Sigmoid colon (tissue), 7 donors: ENCODE data around the gene PATL2. TPM values are rescaled to one million over a fixed set of nuclear protein-coding genes. Genes with fewer than 3 reads are reported as not detected.
"Not testable (repeated sequence)": the region's sequence is repeated elsewhere in the genome, so short reads cannot be mapped to it uniquely, and the experiment has no call there.

Source experiments
- DNase-seq: peaks from one replicate; pipeline ENCODE4 v3.0.0-alpha.2; 2019
- H3K27ac ChIP-seq, 4 donors: fragments of 200-600 bp; sonication (generic); one replicate each; pipeline ENCODE4 v1.5.1; 2016 to 2019; ENCODE audit warnings: mild to moderate bottlenecking in 1 of 4
- H3K27me3 ChIP-seq, 3 donors: fragments of 200-600 bp; sonication (generic); one replicate each; pipeline ENCODE4 v1.5.1; 2019; ENCODE audit warnings: mild to moderate bottlenecking in 1 of 3
- H3K36me3 ChIP-seq, 4 donors: fragments of 200-600 bp; sonication (generic); one replicate each; pipeline ENCODE4 v1.5.1; 2016 to 2019
- H3K4me1 ChIP-seq, 4 donors: fragments of 200-600 bp; sonication (generic); one replicate each; pipeline ENCODE4 v1.5.1; 2017 to 2019
- H3K4me3 ChIP-seq, 4 donors: fragments of 200-600 bp; sonication (generic); one replicate each; pipeline ENCODE4 v1.5.1; 2017 to 2019; ENCODE audit warnings: mild to moderate bottlenecking in 2 of 4, moderate library complexity in 1 of 4
- H3K9me3 ChIP-seq, 4 donors: fragments of 200-600 bp in 3 of 4; sonication (generic) in 3 of 4; one replicate each; pipeline versions ENCODE4 v1.5.1 to v1.6.1; 2013 to 2019
- EP300 ChIP-seq, 4 donors: sonication (generic); formaldehyde crosslinking; IDR thresholded peaks; one replicate each; pipeline ENCODE4 v1.6.1; 2017; ENCODE audit warnings: antibody characterized with exemption in 4 of 4
- POLR2A ChIP-seq, 2 donors: fragments of 450-650 bp; IDR thresholded peaks; one replicate each; pipeline ENCODE4 v1.6.1; 2016; ENCODE audit warnings: antibody characterized with exemption in 2 of 2, mild to moderate bottlenecking in 2 of 2, moderate library complexity in 2 of 2
- POLR2AphosphoS5 ChIP-seq, 4 donors: sonication (generic); formaldehyde crosslinking; IDR thresholded peaks; one replicate each; pipeline ENCODE4 v1.6.1; 2017; ENCODE audit warnings: antibody characterized with exemption in 4 of 4
- WGBS, 2 donors: extraction: QIAGEN DNeasy Blood & Tissue Kit; methylation state at CpG; one replicate each; pipeline ENCODE4 v1.1.7; 2013; 5-methylcytosine and 5-hydroxymethylcytosine counted together
- intact Hi-C: fragments of 100-400 bp; cut with DNase I; formaldehyde crosslinking; loops from one replicate; pipeline ENCODE4 v1.15.1; 2023
- polyA plus RNA-seq, 3 donors: library from polyadenylated mRNA; stranded (reverse); fragments of 200-250 nt; gene quantifications; one replicate each; pipeline ENCODE4 v1.2.3, GENCODE V29; 2013
- total RNA-seq, 4 donors: library from RNA; depleted of rRNA; stranded (reverse); fragments of >200 nt; gene quantifications; one replicate each; pipeline ENCODE4 v1.1.0, GENCODE V29; 2016
- TF ChIP-seq, protein P1 (sequence below), 4 experiments: fragments of 450-650 bp in 3 of 4; fragments of 200-600 bp in 1 of 4; IDR thresholded peaks; one replicate each; pipeline ENCODE4 v1.5.1; 2016 to 2019; ENCODE audit warnings: antibody characterized with exemption in 4 of 4, mild to moderate bottlenecking in 3 of 4, moderate library complexity in 2 of 4
- donor health status: healthy with polysubstance abuse.
- donor health status: Bipolar disorder and iron deficiency.
- donor health status: healthy.

The PATL2 gene
- total and polyA plus RNA-seq, 7 donors: 0.41 to 8.1 (median 0.91) TPM; not detected in 1

DNA sequence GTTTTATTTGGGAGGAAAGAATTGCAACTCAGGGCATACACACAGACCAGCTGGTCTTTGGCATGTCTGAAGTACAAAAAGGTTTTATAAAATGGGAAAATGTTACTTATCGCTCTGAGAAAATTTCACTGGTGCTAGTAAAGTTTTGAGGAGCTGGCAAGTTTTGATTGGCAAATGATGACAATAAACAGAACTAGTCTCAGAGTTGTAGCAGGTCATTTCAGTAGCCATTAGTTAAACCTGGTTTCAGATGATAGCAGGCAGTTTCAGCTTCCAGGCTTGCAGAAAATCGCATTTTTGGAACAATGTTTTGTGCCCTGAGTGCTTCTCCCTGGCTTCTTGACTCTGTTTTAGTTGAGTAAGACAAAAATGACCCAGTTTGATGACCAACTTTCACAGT is 10.9 kb upstream of the PATL2 start:
- no peaks in the 10 kb centered on the region for H3K27me3 ChIP-seq
- intact Hi-C loops: loop anchor here (10.0 kb wide), 1 partner anchor 297 kb away; the partner anchor contains the start of gene CTDSPL2
- no peak overlapping the region for H3K27ac ChIP-seq
- no peaks in the 10 kb centered on the region for H3K9me3 ChIP-seq
- TF ChIP-seq EP300 (IDR thresholded peaks at IDR 0.05) (no peak), POLR2AphosphoS5 (IDR thresholded peaks at IDR 0.05) (peak in 1 of 4 donors; percentile 16)
- H3K36me3 ChIP-seq: peaks cover 0 to 25% (median 22%) of the 10 kb centered on the region in 4 donors
- H3K4me1 ChIP-seq: peaks cover 0 to 11% (median 8%) of the 10 kb centered on the region in 4 donors
- no peak overlapping the region for H3K4me3 ChIP-seq
- no peak for DNase-seq
- 84 to 88% methylated on average over 2 of the region's 2 CpGs for WGBS, 2 donors

DNA sequence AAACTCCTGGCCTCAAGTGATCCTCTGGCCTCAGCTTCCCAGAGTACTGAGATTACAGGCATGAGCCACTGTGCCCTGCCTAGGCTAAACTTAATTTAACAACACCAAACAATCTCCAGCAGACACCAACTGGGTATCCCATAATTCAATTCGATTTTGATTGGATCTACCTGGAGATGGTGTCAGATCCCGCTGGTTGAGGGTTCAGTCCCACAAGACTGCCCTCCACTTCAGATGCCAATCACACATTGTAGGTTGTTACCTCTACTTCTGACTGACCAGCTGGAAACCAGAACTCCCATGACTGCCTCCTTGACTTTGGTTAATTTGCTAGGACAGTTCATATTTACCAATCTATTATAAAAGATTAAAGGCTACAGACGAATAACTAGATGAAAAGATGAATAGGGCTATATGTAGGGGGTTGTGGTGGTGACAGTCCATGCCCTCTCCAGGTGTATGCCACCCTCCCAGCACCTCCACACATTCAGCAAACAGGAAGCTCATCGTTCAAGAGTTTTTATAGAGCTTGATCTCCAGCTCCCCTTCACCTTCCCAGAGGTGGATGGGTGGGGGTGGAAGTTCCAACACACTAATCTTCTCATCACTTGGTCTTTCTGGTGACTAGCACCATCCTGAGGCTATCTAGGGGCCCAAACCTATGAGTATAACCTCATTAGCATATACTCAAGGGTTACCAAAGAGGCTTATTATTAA is 9.5 kb upstream of the PATL2 start:
- H3K27me3 ChIP-seq: no peaks in the 10 kb centered on the region
- DNase-seq: no peak
- H3K9me3 ChIP-seq: no peaks in the 10 kb centered on the region
- TF ChIP-seq POLR2A (IDR thresholded peaks at IDR 0.05) (no peak), POLR2AphosphoS5 (IDR thresholded peaks at IDR 0.05) (peak in 1 of 4 donors; percentile 4)
- no peak overlapping the region for H3K4me3 ChIP-seq
- H3K36me3 ChIP-seq: peaks cover 14 to 39% (median 36%) of the 10 kb centered on the region in 4 donors
- no peak overlapping the region for H3K27ac ChIP-seq
- intact Hi-C loops: loop anchor here (10.0 kb wide), 1 partner anchor 296 kb away; the partner anchor contains the start of gene CTDSPL2
- peaks cover 0 to 6% (median 2%) of the 10 kb centered on the region in 4 donors for H3K4me1 ChIP-seq
- WGBS, 2 donors: 58 to 69% methylated on average over 4 of the region's 4 CpGs

DNA sequence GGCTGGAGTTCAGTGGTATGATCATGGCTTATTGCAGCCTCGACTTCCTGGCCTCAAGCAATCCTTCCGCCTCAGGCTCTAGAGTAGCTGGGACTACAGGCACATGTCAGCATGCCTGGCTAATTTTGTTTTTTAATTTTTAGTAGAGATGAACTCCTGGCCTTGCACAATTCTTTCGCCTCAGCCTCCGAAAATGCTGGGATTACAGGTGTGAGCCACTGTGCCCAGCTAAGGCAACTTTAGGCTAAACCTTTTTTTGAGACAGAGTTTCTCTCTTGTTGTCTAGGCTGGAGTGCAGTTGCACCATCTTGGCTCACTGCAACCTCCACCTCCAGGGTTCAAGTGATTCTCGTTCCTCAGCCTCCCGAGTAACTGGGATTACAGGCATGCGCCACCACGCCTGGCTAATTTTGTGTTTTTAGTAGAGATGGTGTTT is 8.9 kb upstream of the PATL2 start:
- H3K4me3 ChIP-seq, H3K27me3 ChIP-seq, H3K9me3 ChIP-seq, DNase-seq: not testable (repeated sequence)
- intact Hi-C loops: loop anchor here (10.0 kb wide), 2 partner anchors 295 to 465 kb away; partner anchors contain the start of genes CTDSPL2 and SHF
- Histone ChIP-seq H3K36me3 (peaks cover 15 to 45% (median 40%) of the 10 kb centered on the region in 4 donors), H3K4me1 (peaks cover 0 to 12% (median 4%) of the 10 kb centered on the region in 4 donors), H3K27ac (peak overlapping the region in 1 of 4 donors; percentile 46)
- 80 to 84% methylated on average over 8 of the region's 8 CpGs for WGBS, 2 donors
- TF ChIP-seq POLR2AphosphoS5 (IDR thresholded peaks at IDR 0.05): peak in 1 of 4 donors; percentile 2

DNA sequence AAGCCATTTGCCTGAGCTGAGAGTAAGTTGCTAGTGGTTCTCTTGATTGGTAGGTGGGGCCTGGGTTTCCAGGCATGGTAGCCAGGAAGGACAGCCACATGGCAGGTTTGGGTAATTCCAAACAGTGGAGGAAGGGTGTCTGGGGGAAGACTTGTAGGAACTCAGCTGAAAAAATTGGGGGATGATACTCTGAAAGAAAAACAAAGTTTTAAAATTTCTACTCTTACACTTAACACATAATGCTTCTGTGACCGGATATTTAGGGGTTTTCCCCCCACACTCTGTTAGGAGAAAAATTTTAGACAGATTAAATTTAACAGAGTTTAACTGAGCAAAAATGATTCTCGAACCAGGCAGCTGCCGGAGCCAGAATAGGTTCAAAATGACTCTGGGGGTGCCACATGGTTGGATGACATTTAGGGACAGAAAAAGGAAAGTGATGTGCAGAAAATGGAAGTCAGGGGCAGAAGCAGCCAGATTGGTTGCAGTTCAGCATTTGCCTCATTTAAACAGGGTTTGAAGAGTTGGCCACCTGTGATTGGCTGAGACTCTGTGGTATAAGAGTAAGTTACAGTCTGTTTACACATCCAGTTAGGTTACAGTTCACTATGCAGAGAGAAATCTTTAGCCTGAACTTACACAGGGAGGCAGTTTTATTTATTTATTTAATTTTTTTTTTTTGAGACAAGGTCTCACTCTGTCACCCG is 8.3 kb upstream of the PATL2 start:
- peaks cover 0 to 17% (median 8%) of the 10 kb centered on the region in 4 donors for H3K4me1 ChIP-seq
- TF ChIP-seq, protein P1, sequence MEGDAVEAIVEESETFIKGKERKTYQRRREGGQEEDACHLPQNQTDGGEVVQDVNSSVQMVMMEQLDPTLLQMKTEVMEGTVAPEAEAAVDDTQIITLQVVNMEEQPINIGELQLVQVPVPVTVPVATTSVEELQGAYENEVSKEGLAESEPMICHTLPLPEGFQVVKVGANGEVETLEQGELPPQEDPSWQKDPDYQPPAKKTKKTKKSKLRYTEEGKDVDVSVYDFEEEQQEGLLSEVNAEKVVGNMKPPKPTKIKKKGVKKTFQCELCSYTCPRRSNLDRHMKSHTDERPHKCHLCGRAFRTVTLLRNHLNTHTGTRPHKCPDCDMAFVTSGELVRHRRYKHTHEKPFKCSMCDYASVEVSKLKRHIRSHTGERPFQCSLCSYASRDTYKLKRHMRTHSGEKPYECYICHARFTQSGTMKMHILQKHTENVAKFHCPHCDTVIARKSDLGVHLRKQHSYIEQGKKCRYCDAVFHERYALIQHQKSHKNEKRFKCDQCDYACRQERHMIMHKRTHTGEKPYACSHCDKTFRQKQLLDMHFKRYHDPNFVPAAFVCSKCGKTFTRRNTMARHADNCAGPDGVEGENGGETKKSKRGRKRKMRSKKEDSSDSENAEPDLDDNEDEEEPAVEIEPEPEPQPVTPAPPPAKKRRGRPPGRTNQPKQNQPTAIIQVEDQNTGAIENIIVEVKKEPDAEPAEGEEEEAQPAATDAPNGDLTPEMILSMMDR (IDR thresholded peaks at IDR 0.05): no peak
- no peak for TF ChIP-seq POLR2AphosphoS5 (IDR thresholded peaks at IDR 0.05)
- TF ChIP-seq EP300 (IDR thresholded peaks at IDR 0.05): no peak
- no peak for TF ChIP-seq POLR2A (IDR thresholded peaks at IDR 0.05)
- H3K9me3 ChIP-seq: no peaks in the 10 kb centered on the region
- no peaks in the 10 kb centered on the region for H3K27me3 ChIP-seq
- H3K36me3 ChIP-seq: peaks cover 15 to 46% (median 40%) of the 10 kb centered on the region in 4 donors
- H3K4me3 ChIP-seq: no peak overlapping the region
- intact Hi-C loops: loop anchor here (10.0 kb wide), 1 partner anchor 465 kb away; the partner anchor contains the start of gene SHF
- peak overlapping the region in 3 of 4 donors; percentile 1 to 46 (median 3) for H3K27ac ChIP-seq
- 48 to 62% methylated on average over 4 of the region's 4 CpGs for WGBS, 2 donors
- no peak for DNase-seq

DNA sequence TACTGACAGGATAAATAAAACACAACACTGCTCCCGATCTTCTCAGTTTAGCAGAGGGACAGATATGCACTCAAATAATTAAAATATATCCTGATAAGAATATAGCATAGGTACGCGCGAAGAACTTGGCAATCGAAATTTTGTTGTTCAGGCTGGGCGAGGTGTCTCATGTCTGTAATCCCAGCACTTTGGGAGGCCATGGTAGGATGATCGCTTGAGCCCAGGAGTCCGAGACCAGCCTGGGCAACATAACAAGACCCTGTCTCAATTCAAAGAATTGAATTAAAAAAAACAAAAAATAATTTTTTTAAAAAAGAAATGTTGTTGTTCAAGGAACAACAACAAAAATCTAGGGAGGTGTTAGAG is 7.8 kb upstream of the PATL2 start:
- no peak overlapping the region for H3K4me3 ChIP-seq
- 87 to 89% methylated on average over 8 of the region's 8 CpGs for WGBS, 2 donors
- H3K27me3 ChIP-seq: no peaks in the 10 kb centered on the region
- no peak for TF ChIP-seq EP300 (IDR thresholded peaks at IDR 0.05)
- no peak for TF ChIP-seq POLR2A (IDR thresholded peaks at IDR 0.05)
- TF ChIP-seq, protein P1 (IDR thresholded peaks at IDR 0.05): no peak
- TF ChIP-seq POLR2AphosphoS5 (IDR thresholded peaks at IDR 0.05): no peak
- H3K36me3 ChIP-seq: peaks cover 15 to 46% (median 40%) of the 10 kb centered on the region in 4 donors
- DNase-seq: no peak
- intact Hi-C loops: loop anchor here (10.0 kb wide), 1 partner anchor 466 kb away; the partner anchor contains the start of gene SHF
- peak overlapping the region in 2 of 4 donors; percentile 3 to 46 for H3K27ac ChIP-seq
- peaks cover 0 to 23% (median 13%) of the 10 kb centered on the region in 4 donors for H3K4me1 ChIP-seq
- no peaks in the 10 kb centered on the region for H3K9me3 ChIP-seq
